ENCODE results near the gene TRIM58. TPM values are rescaled to one million over a fixed set of nuclear protein-coding genes. Genes with fewer than 3 reads are reported as not detected.

TRIM58 gene
- total and polyA plus RNA-seq, 2 donors from 2014 or later = 0.11 to 0.50 TPM

DNA sequence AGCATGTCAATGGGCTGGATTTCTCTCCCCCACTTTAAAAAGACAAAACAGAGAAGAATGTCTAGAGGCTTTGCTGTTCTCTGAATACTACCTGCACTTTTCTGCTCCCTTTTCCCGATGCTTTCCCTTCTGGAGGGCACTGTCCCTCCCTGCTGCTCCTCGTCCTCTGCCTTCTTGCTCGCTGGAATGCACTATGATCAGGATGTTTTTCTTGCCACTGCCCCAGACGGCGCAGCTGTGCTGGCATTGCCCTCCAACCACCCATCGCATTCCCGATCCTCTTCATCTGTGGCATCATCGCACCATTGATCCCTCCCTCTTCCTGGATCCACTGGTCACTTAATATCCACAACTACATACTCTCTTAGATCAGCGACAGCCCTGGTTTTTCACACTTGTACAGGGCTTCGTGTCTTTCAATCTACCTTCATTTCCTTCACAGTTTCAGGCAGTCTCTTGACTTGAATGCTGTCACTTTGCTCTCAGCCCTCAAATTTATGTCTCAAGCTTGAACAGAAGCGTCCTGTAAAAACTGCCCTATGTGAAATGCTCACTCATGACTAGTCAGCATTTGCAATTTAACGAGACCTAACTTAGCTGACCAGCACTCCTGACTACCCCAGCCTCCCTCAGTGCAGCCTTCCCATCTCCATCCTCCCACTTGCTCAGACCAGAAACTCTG, 11.8 kb upstream of the TRIM58 start:
- no peaks in the 10 kb centered on the region for H3K4me1 ChIP-seq (ENCODE audit: control insufficient read depth in 2 of 3, insufficient read depth in 2 of 3, low read depth in 1 of 3, low read length in 3 of 3)
- intact Hi-C loops (cut with DNase I) = no loop called here
- no peaks in the 10 kb centered on the region for H3K9me3 ChIP-seq (ENCODE audit: control insufficient read depth in 2 of 3, insufficient read depth in 1 of 3, low read length in 3 of 3)
- peak in 1 of 5 donors; percentile 5 for DNase-seq
- no peak overlapping the region for H3K27ac ChIP-seq (ENCODE audit: low read depth in 2 of 2, low read length in 2 of 2)
- FAIRE-seq = no peak
- H3K27me3 ChIP-seq (ENCODE audit: control insufficient read depth, insufficient read depth, low read length) = no peaks in the 10 kb centered on the region
- no peak overlapping the region for H3K4me3 ChIP-seq (ENCODE audit: low read length in 3 of 3)
- H3K9ac ChIP-seq (ENCODE audit: low read length in 3 of 3) = no peak overlapping the region
- TF ChIP-seq, protein P1, sequence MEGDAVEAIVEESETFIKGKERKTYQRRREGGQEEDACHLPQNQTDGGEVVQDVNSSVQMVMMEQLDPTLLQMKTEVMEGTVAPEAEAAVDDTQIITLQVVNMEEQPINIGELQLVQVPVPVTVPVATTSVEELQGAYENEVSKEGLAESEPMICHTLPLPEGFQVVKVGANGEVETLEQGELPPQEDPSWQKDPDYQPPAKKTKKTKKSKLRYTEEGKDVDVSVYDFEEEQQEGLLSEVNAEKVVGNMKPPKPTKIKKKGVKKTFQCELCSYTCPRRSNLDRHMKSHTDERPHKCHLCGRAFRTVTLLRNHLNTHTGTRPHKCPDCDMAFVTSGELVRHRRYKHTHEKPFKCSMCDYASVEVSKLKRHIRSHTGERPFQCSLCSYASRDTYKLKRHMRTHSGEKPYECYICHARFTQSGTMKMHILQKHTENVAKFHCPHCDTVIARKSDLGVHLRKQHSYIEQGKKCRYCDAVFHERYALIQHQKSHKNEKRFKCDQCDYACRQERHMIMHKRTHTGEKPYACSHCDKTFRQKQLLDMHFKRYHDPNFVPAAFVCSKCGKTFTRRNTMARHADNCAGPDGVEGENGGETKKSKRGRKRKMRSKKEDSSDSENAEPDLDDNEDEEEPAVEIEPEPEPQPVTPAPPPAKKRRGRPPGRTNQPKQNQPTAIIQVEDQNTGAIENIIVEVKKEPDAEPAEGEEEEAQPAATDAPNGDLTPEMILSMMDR (IDR thresholded peaks at IDR 0.05; ENCODE audit: borderline replicate concordance, extremely low read depth, insufficient read depth) = no peak
- no peaks in the 10 kb centered on the region for H3K36me3 ChIP-seq (ENCODE audit: control insufficient read depth in 2 of 3, insufficient read depth in 3 of 3, low read length in 3 of 3)

DNA sequence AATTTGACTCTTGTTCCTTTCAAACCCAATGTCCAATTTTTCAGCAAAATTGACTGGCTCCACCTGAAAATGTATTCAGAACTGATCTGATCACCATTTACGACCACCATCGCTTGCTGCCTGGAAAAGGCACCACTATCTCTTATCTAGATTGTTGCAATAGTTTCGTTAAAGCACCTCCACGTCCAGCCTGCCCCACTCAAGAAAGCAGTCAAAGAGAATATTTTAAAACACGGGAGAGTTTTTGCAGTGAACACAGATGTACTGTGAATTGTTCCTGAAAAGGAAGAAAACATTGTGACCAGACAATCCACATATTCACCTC, 11.3 kb upstream of the TRIM58 start:
- intact Hi-C loops (cut with DNase I) = no loop called here
- Histone ChIP-seq H3K9ac (ENCODE audit: low read length in 3 of 3) (no peak overlapping the region), H3K27ac (ENCODE audit: low read depth in 2 of 2, low read length in 2 of 2) (no peak overlapping the region), H3K4me3 (ENCODE audit: low read length in 3 of 3) (no peak overlapping the region), H3K4me1 (ENCODE audit: control insufficient read depth in 2 of 3, insufficient read depth in 2 of 3, low read depth in 1 of 3, low read length in 3 of 3) (no peaks in the 10 kb centered on the region), H3K9me3 (ENCODE audit: control insufficient read depth in 2 of 3, insufficient read depth in 1 of 3, low read length in 3 of 3) (no peaks in the 10 kb centered on the region), H3K36me3 (ENCODE audit: control insufficient read depth in 2 of 3, insufficient read depth in 3 of 3, low read length in 3 of 3) (no peaks in the 10 kb centered on the region), H3K27me3 (ENCODE audit: control insufficient read depth, insufficient read depth, low read length) (no peaks in the 10 kb centered on the region)
- TF ChIP-seq, protein P1 (IDR thresholded peaks at IDR 0.05; ENCODE audit: borderline replicate concordance, extremely low read depth, insufficient read depth) = no peak
- FAIRE-seq (no peak), DNase-seq (no peak)

DNA sequence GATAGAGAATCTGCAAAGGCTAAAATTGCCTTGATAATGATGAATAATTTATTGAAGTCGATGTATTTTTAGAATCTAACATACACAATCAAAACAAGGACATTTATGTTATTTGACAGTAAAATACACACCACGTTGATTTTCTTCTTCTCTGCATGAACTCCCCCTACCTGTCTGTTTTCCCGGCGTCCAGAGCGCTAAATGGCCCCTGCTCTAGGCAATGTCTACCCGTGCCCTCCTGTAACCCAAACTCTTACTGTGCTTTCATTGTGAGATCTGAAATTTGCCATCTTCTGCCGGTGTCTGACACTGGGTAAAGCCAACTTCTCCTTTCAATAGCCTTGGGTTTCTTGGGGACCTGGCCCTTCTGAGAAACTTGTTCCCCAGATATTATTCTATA, 8.6 kb upstream of the TRIM58 start:
- H3K4me1 ChIP-seq (ENCODE audit: control insufficient read depth in 2 of 3, insufficient read depth in 2 of 3, low read depth in 1 of 3, low read length in 3 of 3) = no peaks in the 10 kb centered on the region
- FAIRE-seq = no peak
- H3K9ac ChIP-seq (ENCODE audit: low read length in 3 of 3) = no peak overlapping the region

More for the DNA sequence above, 8.6 kb upstream of the TRIM58 start:
- Histone ChIP-seq H3K27ac (ENCODE audit: low read depth in 2 of 2, low read length in 2 of 2) (no peak overlapping the region), H3K4me3 (ENCODE audit: low read length in 3 of 3) (no peak overlapping the region), H3K36me3 (ENCODE audit: control insufficient read depth in 2 of 3, insufficient read depth in 3 of 3, low read length in 3 of 3) (no peaks in the 10 kb centered on the region), H3K9me3 (ENCODE audit: control insufficient read depth in 2 of 3, insufficient read depth in 1 of 3, low read length in 3 of 3) (no peaks in the 10 kb centered on the region), H3K27me3 (ENCODE audit: control insufficient read depth, insufficient read depth, low read length) (no peaks in the 10 kb centered on the region)
- intact Hi-C loops (cut with DNase I) = no loop called here
- TF ChIP-seq, protein P1 (IDR thresholded peaks at IDR 0.05; ENCODE audit: borderline replicate concordance, extremely low read depth, insufficient read depth) = no peak
- DNase-seq = no peak
